Fibroblast of skin of back (primary cell): ENCODE results near the gene GNL1.
"Not testable (repeated sequence)": the region's sequence is repeated elsewhere in the genome, so short reads cannot be mapped to it uniquely, and the experiment has no call there.

Source experiments
- DNase-seq: peaks from one replicate; pipeline ENCODE4 v3.0.0-alpha.2; 2013

Gene GNL1

DNA sequence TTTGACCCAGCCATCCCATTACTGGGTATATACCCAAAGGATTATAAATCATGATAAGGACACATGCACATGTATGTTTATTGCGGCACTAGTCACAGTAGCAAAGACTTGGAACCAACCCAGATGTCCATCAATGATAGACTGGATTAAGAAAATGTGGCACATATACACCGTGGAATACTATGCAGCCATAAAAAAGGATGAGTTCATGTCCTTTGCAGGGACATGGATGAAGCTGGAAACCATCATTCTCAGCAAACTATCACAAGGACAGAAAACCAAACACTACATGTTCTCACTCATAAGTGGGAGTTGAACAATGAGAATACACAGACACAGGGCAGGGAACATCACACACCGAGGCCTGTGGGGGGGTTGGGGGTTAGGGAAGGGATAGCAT lies 29.8 kb downstream of the GNL1 start:
- DNase-seq: not testable (repeated sequence)

- not testable (repeated sequence) for DNase-seq
These were observed 34.3 kb downstream of the GNL1 start for GRCh38 chr6:30521952-30522351.

DNA sequence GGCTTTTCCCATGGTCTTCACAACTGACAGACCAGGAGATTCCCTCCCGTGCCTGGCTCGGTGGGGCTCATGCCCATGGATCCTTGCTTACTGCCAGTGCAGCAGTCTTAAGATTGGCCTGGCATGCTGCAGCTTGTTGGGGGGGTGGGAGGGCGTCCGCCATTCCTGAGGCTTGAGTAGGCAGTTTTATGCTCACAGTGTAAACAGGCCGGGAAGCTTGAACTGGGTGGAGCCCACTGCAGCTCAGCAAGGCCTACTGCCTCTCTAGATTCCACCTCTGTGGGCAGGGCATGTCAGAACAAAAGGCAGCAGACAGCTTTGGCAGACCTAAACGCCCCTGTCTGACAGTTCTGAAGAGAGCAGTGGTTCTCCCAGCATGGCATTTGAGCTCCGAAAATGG lies 35.2 kb downstream of the GNL1 start:
- peak; percentile 72 for DNase-seq

- no peak for DNase-seq
These were observed 35.8 kb downstream of the GNL1 start for GRCh38 chr6:30520522-30520921.

DNA sequence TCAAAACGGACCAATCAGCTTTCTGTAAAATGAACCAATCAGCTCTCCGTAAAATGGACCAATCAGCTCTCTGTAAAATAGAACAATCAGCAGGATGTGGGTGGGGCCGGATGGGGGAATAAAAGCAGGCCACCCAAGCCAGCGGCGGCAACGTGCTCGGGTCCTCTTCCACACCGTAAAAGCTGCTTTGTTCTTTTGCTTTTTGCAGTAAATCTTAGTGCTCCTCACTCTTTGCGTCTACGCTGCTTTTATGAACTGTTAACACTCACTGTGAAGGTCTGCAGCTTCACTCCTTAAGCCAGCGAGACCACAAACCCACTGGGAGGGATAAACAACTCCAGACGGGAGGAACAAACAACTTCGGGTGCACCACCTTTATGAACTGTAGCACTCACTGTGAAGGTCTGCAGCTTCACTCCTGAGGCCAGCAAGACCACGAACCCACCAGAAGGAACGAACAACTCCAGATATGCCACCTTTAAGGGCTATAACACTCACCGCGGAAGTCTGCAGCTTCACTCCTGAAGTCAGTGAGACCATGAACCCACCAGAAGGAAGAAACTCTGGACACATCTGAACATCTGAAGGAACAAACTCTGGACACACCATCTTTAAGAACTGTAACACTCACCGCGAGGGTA lies 37.7 kb downstream of the GNL1 start:
- not testable (repeated sequence) for DNase-seq

- DNase-seq: not testable (repeated sequence)
These were observed 38.4 kb downstream of the GNL1 start for GRCh38 chr6:30517767-30518504.

- not testable (repeated sequence) for DNase-seq
These were observed 39.6 kb downstream of the GNL1 start for GRCh38 chr6:30516754-30517076.

DNA sequence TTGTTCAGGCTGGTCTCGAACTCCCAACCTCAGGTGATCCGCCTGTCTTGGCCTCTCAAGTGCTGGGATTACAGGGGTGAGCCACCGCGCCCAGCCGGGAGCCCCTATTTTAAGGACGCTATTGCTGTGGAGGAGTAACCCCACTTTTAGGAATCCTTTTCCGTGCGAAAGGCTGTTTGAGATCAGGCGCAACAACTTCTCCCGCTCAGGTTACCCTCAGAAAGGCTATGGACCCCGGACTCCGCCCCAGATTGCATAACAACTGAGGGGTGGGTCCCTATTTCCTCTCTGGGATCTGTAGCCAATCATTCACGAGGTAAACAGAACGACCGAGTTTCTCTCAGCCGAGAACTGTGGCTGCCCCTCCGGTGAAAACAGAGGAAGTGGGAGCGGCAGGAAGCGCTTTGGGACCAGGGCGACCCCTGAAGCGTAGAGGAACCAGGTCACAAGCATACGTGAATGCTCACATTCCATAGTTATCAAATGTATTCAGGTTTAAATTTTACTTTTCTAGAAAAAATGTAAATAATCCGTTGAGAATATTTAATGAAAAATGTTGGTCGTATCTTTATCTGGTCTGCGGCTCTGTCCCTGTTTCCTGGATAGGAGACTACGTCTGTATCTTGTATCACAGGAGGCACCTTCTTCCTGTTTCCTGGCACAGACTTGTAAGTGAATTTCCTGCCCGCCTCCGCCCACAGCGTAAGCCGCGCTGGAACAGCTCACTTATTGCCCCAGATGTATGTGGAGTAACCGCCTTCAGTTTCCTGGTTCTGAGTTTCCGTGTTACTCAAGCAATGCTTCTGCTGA lies 40.1 kb downstream of the GNL1 start:
- DNase-seq: peak; percentile 83

DNA sequence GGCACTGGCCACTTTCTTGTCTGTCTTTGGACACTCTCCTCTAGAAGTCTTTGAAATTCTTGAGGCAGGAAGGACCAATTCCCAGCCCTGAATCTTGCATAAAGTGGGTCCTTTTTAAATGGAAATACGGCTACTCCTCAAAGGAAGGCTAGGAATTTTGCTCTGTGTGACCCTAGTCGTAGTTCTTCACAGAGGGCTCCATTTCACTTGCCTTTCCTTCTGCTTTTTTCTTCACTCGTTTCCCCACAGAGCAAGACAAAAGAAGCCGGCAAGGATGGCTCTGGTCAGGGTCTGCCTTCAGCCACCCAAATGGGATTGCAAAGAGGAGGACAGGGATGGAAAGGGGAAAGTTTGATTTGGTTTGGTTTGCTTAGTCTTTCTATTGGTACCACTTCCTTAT lies 41.2 kb downstream of the GNL1 start:
- DNase-seq: no peak

DNA sequence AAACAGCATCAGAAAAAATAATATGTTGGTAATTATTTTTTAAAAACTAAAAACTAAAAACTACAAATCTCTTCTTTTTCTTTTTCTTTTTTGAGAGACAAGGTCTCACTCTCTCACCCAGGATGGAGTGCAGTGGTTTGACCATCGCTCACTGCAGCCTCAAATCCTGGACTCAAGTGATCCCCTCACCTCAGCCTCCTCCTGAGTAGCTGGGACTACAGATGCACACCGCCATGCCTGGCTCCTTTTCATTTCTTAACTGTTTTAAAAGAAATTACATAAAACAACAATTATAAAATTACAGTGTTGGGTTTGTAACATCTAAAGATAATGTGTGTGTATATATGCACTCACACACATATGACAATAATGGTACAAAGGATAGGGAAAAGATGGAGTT lies 42.8 kb downstream of the GNL1 start:
- DNase-seq: no peak

DNA sequence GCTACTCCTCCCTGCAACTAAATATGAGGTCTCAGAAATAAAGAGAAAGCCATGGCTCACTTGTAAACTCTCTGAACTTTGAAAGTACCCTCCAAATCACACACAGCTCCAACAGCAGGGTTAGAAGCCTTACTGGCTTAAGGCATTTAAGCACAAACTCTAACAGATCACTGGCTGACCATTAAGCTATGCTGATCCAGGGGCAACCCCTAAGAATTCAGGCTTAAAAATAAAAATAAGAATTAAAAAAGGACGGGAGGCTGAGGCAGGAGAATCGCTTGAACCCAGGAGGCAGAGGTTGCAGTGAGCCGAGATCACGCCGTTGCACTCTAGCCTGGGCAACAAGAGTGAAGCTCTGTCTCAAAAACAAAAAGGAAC lies 45.1 kb downstream of the GNL1 start:
- no peak for DNase-seq

- no peak for DNase-seq
These were observed 45.7 kb downstream of the GNL1 start for GRCh38 chr6:30510419-30511168.

- DNase-seq: peak; percentile 54
These were observed 47.2 kb downstream of the GNL1 start for GRCh38 chr6:30508890-30509736.

DNA sequence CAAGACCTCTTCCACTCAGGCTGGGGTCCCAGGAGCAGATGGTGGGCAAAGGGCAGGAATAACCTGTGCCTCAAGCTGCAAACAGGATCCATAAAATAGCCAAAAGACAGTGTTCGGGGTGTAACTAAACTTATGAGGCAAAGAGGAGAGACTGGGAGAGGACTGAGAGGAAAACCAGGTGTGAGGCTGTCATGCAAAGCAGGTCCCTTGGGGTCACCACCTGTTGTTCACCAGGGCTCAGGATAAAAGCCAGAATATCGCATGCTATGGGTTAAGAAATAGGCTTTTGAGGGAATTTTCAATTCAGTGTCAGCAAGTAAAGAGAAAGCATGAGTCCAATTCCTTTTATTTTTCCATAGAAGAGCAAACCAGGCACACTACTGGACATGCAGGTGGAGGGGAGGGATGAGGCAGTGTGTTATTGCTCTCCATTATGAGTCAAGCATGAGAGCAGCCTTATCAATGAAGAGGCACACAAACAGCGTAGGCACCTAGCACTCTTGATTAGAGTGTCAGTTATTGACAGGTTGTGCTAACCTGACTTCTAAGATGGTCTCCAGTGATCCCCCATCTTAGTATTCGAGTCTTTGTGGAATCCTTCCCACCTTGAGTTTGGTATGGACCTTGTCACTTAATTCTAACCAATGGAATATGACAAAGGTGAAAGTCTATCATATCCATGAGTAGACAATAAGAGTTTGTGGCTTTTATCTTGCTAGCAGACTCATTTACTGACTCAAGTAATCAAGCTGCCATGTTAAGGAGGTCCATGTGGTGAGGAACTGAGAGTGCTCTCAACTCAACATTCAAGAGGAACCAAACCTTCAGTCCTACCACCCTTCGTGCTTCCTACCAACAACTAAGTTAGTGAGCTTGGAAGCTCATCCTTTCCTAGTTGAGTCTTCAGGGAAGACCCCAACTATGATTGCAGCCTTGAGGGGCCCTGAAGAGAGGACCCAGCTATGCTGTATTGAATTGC lies 48.2 kb downstream of the GNL1 start:
- no peak for DNase-seq

- peak; percentile 47 for DNase-seq
These were observed 55.6 kb downstream of the GNL1 start for GRCh38 chr6:30500421-30501355.

DNA sequence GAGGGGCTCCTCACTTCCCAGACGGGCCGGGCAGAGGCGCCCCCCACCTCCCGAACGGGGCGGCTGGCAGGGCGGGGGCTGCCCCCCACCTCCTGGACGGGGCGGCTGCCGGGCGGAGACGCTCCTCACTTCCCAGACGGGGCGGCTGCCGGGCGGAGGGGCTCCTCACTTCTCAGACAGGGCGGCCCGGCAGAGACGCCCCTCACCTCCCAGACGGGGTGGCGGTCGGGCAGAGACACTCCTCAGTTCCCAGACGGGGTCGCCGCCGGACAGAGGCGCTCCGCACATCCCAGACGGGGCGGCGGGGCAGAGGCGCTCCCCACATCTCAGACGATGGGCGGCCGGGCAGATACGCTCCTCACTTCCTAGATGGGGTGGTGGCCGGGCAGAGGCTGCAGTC lies 57.6 kb downstream of the GNL1 start:
- DNase-seq: not testable (repeated sequence)

DNA sequence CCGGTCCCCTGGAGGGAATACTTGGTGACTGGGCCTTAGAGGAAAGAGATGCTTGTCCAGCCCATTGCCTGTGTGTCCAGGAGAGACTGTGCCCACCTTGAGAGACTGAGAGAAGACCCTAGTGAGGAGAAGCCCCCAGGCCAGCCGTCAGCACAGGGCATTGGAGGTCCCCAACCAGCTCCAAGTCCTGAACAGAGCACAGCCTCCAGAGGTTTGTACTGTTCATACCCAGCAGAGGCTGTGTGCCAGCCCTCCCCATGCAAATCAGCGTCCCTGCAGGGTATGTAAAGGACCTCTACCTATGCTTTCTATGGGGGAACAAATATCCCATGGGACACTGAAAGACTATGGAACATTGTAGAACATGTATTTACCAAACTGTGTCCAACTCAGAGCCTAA lies 58.6 kb downstream of the GNL1 start:
- no peak for DNase-seq

DNA sequence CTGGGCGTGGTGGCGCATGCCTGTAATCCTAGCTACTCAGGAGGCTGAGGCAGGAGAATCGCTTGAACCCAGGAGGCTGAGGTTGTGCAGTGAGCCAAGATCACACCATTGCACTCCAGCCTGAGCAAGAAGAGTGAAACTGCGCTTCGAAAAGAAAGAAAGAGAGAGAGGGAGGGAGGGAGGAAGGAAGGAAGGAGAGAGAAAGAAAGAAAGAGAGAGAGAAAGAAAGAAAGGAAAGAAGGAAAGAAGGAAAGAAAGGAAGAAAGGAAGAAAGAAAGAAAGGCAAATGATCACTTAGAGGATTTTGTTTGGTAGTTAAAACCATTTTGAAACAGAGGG lies 59.1 kb downstream of the GNL1 start:
- DNase-seq: not testable (repeated sequence)

- no peak for DNase-seq
These were observed 60.3 kb downstream of the GNL1 start for GRCh38 chr6:30495993-30496392.

GRCh38 chr6:30495060-30495459 lies 61.2 kb downstream of the GNL1 start:
- DNase-seq: not testable (repeated sequence)
